ENCODE data around the gene LANCL2.

DNA sequence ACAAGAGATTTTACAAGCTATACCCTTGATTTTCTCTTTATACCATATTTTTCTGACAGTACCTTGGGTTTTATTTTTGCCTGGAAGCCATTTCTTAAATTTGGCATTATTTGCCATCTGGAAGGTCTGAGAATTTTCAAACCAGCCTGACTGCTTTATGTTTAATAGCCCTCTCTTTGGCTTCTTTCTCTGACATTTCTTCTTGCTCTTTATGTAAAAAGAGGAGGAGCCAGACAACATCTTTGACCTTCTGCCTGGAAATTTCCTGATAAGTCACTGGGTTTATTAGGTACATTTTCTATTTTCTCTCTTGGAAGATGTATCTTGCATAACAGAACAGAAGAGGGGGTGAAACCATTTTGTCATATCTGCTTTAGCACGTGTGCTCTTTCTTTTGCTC is 79.6 kb downstream of the LANCL2 start:
- no peak for TF ChIP-seq EZH2 (IDR thresholded peaks at IDR 0.05; ENCODE audit: insufficient read depth, poor library complexity, severe bottlenecking)
- no peak for TF ChIP-seq EZH2phosphoT487 (IDR thresholded peaks at IDR 0.05; ENCODE audit: insufficient read depth, low read depth)

Measured in GM23248 (cell line).